ENCODE measurements around the gene FRG1.
"Not testable (repeated sequence)": the region's sequence is repeated elsewhere in the genome, so short reads cannot be mapped to it uniquely, and the experiment has no call there.

The FRG1 gene

DNA sequence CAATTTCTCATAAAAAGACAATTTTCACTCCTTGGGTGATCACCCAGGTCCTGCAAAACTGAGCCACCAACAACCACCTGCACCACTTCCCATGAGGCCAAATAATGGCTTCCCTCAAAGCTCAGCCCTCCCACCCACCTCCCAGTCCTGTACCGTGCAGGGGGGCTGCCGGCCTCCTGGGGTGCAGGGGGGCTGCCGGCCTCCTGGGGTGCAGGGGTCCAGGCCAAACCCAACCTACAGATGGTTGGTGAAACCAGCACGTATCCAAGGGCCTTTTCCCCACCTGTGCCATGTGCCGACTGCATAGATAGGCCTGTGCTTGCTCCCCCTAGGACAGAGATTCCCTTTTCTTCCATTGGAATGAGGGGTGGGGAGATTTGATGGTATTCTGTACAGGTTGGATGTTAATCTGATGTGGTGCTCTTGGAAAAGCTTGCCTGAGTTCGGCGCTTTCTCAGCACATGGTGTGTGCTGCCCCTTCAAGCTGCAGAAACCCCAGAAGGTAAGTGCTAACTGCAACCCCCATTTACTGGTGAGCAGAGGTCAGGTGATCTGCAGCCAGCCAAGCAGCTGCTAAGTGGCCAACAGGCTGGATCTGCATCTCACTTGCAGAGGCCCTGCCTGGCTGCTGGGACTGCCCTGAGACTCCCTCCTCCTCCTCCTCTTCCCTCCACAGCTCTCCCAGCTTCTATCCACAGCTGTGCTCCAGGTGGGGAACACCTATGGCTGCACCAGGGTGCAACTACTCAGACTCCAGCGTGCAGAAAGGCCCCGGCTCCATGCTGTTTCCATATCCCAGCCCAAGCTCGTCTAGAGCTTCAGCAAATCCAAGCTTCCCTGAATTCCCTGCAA is 38.8 kb downstream of the FRG1 start:
- no peak overlapping the region for H3K4me3 ChIP-seq (ENCODE audit: low read depth, low read length)
- DNase-seq (ENCODE audit: low read depth), result no peak
- TF ChIP-seq, protein P1, sequence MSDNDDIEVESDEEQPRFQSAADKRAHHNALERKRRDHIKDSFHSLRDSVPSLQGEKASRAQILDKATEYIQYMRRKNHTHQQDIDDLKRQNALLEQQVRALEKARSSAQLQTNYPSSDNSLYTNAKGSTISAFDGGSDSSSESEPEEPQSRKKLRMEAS (IDR thresholded peaks at IDR 0.05; ENCODE audit: low read depth, low read length), result no peak
- TF ChIP-seq, protein P2, sequence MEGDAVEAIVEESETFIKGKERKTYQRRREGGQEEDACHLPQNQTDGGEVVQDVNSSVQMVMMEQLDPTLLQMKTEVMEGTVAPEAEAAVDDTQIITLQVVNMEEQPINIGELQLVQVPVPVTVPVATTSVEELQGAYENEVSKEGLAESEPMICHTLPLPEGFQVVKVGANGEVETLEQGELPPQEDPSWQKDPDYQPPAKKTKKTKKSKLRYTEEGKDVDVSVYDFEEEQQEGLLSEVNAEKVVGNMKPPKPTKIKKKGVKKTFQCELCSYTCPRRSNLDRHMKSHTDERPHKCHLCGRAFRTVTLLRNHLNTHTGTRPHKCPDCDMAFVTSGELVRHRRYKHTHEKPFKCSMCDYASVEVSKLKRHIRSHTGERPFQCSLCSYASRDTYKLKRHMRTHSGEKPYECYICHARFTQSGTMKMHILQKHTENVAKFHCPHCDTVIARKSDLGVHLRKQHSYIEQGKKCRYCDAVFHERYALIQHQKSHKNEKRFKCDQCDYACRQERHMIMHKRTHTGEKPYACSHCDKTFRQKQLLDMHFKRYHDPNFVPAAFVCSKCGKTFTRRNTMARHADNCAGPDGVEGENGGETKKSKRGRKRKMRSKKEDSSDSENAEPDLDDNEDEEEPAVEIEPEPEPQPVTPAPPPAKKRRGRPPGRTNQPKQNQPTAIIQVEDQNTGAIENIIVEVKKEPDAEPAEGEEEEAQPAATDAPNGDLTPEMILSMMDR (IDR thresholded peaks at IDR 0.05; ENCODE audit: low read depth, low read length), result no peak
- no peak for TF ChIP-seq POLR2A (IDR thresholded peaks at IDR 0.05; ENCODE audit: extremely low read depth, insufficient read length)
- no peak for TF ChIP-seq MYC (IDR thresholded peaks at IDR 0.05; ENCODE audit: low read depth, low read length)

DNA sequence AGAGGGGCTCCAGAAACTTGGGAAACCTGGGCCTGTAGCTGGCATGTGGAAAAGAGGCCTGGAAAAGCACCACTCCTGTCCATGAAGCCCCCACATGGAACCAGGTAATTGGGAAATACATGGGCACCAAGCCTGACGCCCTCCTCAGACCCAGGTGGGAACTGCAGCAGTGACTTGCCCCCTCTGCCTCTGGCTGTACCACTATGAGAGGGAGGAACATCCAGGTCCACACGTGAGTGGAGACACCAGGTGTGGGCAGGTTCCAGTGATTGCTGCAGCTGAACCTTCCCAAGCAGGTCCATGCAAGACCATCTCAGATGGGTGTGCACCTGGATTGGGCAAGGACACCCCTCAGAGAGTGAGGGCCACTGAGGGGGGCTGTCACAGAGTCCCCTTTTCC is 39.6 kb downstream of the FRG1 start:
- H3K4me3 ChIP-seq (ENCODE audit: low read depth, low read length); DNase-seq (ENCODE audit: low read depth): not testable (repeated sequence)

DNA sequence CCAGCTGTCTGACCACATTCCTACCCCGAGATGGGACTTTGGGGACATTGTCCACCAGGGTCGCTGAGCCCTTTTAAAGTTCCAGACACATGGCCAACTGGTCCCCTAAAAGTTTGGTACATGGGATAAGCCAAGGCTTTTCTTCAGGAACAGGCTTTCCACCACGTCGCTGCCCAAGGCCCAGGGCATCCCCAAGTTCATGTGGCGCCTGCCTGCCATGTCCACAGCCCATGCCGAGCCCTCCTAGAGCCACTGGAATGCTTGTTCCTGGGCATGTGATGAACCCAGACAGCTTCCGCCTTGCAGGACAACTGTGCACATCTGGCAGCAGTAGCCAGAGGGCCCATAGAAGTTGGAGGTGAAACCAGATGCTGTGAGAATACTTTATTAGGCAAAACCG is 41.3 kb downstream of the FRG1 start:
- DNase-seq (ENCODE audit: low read depth), result no peak
- no peak overlapping the region for H3K4me3 ChIP-seq (ENCODE audit: low read depth, low read length)
- TF ChIP-seq, protein P1 (IDR thresholded peaks at IDR 0.05; ENCODE audit: low read depth, low read length), result no peak
- TF ChIP-seq, protein P2 (IDR thresholded peaks at IDR 0.05; ENCODE audit: low read depth, low read length), result no peak
- no peak for TF ChIP-seq MYC (IDR thresholded peaks at IDR 0.05; ENCODE audit: low read depth, low read length)
- no peak for TF ChIP-seq POLR2A (IDR thresholded peaks at IDR 0.05; ENCODE audit: extremely low read depth, insufficient read length)

DNA sequence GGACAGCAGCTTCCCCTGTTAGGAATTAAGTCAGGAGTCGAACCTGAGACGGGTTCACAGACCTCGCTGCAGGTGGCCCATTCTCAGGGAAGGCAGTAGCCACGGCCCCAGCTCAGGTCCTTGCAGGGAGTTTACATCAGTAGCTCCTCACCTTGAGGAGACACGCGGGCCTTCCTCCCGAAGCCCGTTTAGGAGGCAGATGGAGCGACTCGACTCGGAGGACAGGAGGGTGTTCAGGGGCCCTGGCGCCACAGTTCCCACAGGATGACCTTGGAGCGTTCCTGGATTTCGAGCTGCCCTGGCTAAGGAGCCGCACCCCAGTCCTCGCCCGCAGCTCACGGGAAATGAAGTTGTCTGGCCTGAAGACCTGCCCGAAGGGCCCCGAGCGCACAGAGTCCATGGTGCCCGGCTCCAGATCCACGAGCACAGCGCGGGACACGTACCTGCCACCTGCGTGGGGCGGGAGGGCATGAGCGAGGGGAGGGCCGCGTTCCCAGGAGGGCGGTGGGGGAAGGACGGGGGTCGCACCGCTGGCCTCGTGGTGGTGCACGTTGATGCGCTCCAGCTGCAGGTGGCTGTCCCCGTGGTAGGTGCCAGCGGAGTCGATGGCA is 43.3 kb downstream of the FRG1 start:
- not testable (repeated sequence) for H3K4me3 ChIP-seq (ENCODE audit: low read depth, low read length); DNase-seq (ENCODE audit: low read depth)

DNA sequence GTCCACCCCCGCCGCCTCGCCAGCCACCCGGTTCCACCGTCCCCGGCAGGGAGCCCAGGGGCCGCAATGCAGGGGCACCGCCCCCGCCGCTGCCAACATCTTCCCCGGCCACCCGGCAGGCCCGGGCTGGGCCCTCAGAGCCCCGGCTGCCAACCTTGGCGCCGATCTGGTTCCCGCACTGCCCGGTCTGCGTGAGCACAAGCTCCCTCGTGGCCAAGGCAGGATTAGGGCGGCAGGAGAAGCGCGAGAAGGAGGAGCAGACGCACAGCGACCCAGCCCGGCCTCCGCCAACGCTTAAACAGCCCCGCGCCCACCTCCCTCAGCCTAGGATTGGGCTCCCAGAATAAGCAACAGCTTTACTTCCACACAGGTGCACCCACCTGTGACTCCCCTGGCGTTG is 44.0 kb downstream of the FRG1 start:
- H3K4me3 ChIP-seq (ENCODE audit: low read depth, low read length); DNase-seq (ENCODE audit: low read depth): not testable (repeated sequence)

DNA sequence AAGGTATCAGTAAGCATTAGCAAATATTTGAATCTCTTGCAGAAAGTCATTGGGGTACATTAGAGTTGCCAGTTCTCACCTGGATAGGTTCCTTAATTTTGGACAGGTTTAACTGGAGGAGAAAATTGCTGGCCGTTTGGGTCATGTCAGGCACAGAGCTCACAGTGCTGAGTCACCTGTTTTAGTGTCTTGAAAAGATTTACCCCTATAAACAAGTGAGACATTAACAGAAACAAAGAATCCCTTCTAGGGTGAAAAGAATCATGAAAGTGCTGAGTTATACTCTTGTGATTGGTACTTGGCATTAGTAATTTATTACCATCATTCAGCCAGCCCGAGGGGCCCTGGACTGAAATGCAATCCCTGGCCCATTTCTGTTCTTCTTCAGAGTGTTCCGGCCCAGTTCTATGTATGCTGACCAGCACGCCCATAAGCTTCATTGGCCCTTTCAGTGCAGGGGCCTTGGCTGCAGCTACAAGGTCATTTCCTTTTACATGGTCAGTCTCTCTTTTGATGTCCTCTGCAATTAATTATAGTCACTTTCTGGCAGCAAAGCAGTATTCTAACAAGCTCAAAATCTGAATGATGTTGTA is 45.1 kb downstream of the FRG1 start:
- not testable (repeated sequence) for DNase-seq (ENCODE audit: low read depth)

DNA sequence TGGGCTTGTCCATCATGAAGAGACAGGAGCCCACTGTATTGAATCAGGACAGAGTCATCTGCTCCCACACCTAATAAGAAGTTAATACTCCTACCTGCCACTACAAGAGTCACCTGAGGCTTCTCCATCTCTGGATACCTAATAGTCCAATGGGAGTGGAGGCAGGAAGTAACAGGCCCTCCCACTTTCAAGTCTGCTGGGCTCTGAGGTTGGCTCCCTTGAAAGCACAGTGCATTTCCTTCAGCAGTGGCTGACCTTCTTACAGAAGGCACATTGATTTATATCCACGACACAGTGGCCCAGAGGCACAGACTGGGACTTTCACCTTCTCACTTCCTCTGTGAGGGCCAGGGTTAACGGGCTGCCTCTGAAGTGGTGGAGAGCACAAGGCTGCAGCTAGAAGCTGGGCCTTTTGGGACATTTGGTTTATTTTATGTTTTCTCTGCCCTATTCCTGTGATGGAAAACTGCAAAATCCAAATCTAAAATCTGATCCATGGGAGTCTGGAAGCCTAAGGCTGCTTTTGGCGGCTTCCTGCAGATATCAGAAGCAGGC is 48.3 kb downstream of the FRG1 start:
- no peak for TF ChIP-seq MYC (IDR thresholded peaks at IDR 0.05; ENCODE audit: low read depth, low read length)
- TF ChIP-seq, protein P2 (IDR thresholded peaks at IDR 0.05; ENCODE audit: low read depth, low read length), result no peak
- TF ChIP-seq POLR2A (IDR thresholded peaks at IDR 0.05; ENCODE audit: extremely low read depth, insufficient read length), result no peak
- TF ChIP-seq, protein P1 (IDR thresholded peaks at IDR 0.05; ENCODE audit: low read depth, low read length), result no peak
- no peak overlapping the region for H3K4me3 ChIP-seq (ENCODE audit: low read depth, low read length)
- DNase-seq (ENCODE audit: low read depth), result no peak

More for the DNA sequence above, 45.1 kb downstream of the FRG1 start:
- H3K4me3 ChIP-seq (ENCODE audit: low read depth, low read length), result not testable (repeated sequence)

DNA sequence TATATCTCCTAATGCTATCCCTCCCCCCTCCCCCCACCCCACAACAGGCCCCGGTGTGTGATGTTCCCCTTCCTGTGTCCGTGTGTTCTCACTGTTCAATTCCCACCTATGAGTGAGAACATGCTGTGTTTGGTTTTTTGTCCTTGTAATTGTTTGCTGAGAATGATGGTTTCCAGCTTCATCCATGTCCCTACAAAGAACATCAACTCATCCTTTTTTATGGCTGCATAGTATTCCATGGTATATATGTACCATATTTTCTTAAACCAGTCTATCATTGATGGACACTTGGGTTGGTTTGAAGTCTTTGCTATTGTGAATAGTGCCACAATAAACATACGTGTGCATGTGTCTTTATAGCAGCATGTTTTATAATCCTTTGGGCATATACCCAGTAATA is 49.3 kb downstream of the FRG1 start:
- H3K4me3 ChIP-seq (ENCODE audit: low read depth, low read length); DNase-seq (ENCODE audit: low read depth): not testable (repeated sequence)
